ENCODE measurements around the gene SLC25A39.
"Not testable (repeated sequence)": the region's sequence is repeated elsewhere in the genome, so short reads cannot be mapped to it uniquely, and the experiment has no call there.

The SLC25A39 gene, protein sequence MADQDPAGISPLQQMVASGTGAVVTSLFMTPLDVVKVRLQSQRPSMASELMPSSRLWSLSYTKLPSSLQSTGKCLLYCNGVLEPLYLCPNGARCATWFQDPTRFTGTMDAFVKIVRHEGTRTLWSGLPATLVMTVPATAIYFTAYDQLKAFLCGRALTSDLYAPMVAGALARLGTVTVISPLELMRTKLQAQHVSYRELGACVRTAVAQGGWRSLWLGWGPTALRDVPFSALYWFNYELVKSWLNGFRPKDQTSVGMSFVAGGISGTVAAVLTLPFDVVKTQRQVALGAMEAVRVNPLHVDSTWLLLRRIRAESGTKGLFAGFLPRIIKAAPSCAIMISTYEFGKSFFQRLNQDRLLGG

DNA sequence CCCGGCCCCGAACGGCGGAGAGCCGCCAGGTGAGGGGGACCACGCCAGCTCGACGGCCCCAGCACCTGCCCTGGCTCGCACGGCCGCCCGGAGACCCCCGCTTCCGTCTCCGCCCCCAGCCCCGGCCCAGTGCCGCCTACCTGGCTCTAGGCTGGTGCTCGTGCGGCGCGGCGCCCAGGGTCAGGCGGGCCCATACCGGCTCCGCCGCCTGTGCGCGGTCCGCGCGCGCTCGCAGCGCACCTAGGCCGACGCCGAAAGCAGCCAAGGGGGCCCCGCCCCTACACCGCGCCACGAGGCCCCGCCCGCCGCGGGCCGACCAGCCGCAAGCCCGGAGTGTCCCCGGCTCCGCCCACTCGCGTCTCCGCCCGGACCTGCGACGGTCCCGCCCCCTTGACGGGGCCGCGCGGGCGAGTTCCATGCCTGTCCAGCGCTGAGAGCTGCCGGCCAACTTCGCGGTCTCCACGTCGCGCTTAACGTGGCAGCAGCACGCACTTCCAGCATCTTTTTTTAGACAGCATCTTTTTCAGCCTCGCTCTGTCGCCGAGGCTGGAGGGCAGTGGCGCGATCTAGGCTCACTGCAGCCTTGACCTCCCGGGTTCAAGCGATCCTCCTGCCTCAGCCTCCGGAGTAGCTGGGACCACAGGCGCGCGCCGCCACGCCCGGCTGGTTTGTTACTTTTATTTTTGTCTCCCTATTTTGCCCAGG lies at the start of gene SLC25A39:
Gene SLC25A39 (minus strand): TSS at position 253 of the 705 bp plus-strand sequence. CDS start 1,261 bp downstream, outside the sequence.
- DNase-seq: peak; percentile 60 to 80

DNA sequence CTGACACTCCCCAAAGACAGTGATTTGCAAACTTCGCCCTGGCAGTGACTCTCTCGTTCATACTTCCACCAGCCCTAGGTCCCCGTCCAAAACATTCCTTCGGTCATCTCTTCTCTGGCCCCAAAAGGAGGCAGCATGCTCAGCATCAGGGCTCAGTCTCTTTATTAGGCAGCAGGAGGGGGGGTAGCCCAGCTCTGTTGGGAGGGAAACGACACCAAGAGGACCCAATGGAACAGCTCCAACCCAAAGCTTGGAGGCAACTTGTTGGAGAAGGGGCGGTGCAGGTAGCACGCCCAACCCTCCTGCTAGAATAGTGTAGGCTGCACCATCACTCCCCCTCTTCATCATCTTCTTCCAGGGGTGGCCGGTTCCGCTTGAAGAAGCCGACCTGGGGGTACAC lies 47.4 kb upstream of the SLC25A39 start:
- no peak for DNase-seq

DNA sequence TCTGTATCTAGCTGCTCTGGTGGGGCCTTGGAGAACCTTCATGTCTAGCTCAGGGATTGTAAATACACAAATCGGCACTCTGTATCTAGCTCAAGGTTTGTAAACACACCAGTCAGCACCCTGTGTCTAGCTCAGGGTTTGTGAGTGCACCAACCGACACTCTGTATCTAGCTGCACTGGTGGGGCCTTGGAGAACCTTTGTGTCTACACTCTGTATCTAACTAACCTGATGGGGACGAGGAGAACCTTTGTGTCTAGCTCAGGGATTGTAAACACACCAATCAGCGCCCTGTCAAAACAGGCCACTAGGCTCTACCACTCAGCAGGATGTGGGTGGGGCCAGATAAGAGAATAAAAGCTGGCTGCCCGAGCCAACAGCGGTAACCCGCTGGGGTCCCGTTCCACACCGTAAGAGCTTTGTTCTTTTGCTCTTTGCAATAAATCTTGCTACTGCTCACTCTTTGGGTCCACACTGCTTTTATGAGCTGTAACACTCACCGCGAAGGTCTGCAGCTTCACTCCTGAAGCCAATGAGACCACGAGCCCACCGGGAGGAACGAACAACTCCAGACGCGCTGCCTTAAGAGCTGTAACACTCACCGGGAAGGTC lies 44.9 kb upstream of the SLC25A39 start:
- DNase-seq: not testable (repeated sequence)

DNA sequence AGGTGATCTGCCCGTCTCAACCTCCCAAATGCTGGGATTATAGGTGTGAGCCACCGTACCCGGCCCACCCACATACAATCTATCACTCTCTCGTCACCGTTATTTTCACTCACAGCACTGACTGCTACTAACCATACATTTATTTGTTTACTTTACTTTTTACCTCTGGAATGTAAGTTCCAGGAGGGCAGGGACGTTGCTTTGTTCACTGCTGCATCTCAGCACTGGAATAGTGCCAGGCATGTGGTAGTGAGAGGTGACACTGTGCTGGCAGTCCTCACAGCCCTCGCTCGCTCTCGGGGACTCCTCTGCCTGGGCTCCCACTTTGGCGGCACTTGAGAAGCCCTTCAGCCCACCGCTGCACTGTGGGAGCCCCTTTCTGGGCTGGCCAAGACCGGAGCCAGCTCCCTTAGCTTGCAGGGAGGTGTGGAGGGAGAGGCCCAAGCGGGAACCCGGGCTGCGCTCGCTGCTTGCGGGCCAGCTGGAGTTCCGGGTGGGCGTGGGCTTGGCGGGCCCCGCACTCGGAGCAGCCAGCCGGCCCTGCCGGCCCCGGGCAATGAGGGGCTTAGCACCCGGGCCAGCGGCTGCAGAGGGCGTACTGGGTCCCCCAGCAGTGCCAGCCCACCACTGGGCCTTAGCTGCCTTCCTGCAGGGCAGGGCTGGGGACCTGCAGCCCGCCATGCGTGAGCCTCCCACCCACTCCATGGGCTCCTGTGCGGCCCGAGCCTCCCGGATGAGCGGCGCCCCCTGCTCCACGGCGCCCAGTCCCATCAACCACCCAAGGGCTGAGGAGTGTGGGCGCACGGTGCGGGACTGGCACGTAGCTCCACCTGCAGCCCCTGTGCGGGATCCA lies 44.0 kb upstream of the SLC25A39 start:
- not testable (repeated sequence) for DNase-seq

DNA sequence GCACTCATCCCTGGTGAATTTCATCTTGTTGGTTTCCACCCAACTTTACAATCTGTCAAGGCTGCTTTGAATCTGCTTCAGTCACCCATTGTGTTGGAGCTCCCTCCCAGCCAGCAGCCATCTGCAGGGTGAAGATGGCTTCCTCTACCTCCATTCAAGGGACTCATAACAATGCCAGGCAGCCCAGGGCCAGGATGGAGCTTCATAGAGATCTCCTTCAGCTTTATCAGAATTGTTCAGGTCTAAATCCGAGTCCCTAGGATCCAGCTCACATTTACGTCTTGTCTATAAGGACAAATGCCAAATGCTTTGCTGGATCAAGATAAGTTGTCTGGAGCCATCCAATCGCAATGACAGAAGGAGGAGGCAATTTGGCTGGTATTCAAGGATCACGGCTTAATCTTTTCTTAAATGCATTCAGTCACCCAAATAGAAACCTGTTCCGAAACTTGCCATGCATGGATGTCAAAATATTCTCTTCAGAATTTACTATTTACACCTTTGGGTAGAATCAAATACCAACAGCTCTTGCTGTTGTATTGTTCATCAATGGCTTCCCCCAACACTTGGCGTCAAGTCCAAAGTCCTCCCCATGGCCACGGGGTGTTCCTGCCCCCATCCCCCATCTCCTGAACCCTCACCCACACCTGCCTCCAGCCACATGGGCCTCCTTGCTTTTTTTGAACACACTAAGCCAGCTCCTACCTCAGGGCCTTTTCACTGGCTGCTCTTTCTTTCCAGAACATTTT lies 42.8 kb upstream of the SLC25A39 start:
- no peak for DNase-seq

DNA sequence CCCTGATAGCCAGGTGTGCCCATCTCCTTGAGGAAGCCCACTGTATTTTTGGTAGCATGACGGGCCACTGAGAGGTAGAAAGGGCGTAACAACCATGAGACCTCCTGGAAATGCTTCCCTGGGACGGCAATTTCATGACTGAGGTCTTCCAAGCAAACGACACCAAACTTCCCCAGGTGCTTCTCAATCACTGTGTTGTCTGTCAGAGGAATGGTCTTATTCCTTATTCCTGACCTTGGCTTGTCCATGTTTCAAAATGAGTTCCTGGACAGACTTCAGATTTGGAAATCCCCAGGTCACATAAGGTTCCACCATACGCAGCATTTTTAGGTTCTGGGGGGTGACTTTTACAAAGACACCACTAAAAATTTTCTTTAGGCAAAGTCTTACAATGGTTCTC lies 40.4 kb upstream of the SLC25A39 start:
- not testable (repeated sequence) for DNase-seq

DNA sequence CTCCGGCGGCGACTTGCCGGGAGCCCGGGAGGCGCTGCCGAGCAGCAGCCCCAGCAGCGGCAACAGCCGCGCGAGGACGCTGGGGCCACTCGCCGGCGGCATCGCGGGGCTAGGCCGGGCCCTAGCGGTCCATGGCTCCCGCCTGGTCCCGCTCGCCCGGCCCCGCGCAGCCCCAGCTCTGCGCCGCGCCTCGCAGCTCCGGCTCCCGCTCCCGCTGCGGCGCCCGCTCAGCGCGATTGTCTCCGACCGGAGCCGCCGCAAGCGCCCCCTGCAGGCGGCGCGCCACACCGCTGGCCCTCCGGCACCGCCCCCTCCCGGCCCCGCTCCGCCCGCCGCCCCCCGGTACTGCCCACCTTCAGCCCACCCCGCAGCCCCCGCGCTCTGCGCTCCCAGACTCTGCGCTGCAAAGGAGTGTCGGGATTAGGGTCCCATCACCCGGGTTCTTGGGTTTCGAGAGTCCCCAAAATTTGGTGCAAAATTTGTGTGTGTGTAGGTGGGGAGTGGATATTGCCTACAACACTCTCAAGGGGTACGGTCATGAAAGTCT lies 39.1 kb upstream of the SLC25A39 start, which contains the start of gene FAM171A2:
Gene FAM171A2 (minus strand): TSS at position 241 of the 547 bp plus-strand sequence. CDS start 139 bp downstream, at position 102.
- peak; percentile 4 to 28 for DNase-seq

DNA sequence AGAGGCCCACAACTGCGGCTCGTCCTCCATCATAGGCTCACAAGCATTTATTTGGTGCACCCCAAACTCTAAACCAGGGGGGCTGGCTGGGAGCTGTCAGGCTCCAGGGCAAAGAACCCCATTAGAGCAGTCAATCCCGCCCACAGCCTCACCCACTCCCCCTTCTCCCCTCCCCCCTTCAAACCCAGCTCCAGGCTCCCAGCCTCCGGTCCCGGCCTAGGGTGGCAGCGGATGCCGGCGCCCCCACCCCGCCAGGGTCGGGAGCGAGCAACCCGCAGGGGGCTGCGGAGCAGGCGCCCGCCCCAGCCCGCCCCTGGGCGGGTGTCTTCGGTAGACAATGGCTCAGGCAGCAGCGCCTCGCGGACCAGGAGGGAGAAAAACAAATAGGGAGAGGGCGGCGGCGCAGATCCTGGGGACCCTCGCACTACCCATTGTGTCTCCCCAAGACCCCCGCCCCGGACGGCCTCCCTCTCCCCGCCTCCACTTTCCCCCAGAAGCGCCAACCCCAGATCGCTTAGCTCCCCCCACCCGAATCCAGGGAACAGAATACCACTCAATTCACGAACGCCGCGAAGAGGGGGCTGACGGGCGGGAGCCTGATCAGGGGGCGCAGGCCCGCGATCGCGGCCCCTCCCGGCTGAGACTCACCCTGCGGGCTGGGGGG lies 38.5 kb upstream of the SLC25A39 start:
- no peak for DNase-seq

DNA sequence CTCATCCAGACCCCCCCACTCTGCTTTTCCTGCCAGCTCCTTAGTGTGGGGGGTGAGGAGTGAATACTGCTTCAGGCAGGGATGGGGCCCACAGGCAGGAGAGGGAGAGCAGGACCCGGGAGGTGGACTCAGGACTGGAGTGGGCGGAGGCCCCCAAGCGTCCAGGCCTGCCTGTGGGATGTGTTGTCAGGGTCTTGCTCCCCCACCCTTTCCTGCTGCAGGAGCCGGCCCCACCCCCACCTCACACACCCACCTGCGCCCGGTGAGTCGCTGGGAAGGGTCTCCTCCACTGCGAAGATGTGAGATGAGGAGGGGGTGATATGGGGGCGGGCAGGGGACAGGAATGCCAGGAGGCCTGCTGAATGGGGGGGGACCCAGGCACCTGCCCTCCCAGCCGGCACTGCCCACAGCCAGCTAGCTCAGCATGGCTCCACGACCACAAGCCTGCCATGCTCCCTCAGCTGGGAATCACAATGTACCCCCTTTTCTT lies 37.9 kb upstream of the SLC25A39 start:
- DNase-seq: no peak

DNA sequence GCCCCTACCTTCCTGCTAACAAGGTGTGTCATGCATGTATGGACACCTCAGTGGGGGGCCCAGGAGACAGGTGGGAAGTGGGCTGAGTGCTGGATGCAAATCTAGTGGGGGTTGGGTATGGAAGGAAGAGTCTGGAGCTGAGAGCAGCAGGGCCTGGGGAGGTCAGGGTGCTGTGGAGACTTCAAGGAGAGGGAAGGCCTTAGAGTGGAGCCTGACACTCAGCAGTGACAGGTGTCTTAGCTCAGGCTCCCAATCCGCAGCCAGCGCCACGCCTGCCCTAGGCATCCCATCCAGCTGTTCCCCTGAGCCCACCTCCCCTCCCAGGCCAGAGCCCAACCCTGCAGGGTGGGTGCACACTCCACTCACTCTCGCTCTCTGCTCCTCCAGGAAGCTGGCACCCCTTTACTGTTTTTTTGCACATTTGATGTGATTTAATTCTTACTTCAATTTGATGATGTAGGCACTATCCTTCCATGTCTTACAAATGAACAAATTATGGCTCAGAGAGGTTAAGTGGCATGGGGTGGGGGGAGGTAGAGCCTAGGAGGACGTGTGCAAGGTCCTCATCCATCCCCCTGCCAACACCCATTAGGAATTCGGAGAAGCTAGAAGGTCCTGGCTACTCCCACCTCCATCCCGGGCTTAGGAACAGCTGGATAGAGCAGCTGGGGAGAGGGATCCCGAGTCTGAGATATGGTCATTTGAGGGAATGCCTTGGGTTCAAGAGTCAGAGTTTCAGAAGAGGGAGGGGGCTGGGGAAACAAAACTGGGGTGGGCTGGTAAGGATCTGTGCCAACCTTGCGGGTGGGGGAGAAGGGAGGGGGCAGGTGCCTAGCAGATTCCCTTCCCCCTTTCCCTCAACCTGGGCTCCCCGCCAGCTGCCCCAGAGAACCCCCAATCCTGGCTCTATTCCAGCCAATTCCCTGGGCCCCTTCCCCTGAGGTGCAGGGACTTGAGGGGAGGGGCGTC lies 37.0 kb upstream of the SLC25A39 start:
- no peak for DNase-seq

DNA sequence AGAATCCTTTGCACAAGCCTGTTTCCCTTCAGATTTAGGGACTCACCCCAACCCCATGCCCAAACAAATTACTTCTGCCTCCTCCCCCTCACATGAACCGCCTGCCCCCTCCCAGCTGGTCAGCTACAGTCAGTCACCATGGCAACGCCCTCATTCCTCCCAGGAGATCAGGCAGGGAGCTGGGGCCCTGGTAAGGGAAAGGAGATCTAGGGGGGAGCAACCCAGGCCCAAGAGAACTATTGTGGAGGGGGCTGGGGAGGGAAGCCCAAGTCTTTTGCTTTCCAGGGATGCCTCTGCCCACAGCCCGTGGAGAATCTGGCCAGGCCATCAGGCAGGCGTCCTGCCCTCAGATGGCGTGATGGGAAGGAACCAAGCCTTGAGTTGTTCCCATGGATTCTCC lies 36.2 kb upstream of the SLC25A39 start:
- no peak for DNase-seq

DNA sequence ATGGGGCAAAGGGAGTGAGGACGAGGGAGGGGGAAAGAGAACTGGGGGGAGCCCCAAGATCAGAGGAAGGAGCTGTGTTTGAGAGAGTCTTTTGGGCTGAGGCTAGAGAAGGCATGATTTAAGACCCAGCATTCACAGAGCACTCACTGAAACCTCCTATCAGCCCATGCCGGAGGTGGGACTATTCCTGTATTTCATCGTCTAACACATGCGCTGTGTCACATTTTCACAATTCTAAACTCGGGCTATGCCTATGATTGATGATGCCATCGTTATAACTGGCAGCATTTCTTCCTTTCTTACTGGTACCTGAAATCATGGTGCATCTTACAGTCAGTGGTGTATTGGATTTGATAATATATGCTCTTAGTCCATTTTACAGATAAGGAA lies 35.5 kb upstream of the SLC25A39 start:
- no peak for DNase-seq

DNA sequence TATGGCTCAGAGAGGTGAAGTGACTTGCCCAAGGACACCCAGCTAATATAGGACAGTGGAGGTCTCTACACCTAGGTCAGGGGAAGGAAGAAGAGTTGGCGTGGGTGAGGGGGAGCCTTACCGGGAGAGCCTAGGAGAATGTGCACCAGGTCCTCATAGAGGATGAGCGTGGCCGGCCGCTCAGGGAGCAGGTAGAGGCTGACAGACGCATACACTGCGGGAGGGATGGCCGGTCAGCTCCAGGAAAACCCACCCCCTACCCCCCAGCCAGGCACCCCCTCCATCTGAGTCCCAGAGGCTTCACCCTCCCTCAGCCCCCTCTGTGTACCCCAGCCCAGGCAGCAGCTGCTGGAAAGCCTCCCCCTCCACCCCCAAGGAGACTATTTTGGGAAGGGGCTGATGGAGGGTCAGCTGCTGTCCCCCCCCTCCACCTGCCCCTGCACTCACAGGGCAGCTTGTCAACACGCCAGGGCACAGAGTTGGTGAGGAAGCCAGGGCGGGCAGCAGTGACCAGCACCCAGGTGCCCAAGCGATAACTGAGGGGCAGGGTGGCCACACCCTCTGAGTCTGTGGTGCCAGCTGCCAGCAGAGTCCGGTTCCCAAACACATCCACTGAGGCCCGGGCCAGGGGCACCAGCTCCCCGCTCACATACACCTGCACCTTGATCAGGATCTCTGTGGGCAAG lies 35.0 kb upstream of the SLC25A39 start:
- DNase-seq: no peak

DNA sequence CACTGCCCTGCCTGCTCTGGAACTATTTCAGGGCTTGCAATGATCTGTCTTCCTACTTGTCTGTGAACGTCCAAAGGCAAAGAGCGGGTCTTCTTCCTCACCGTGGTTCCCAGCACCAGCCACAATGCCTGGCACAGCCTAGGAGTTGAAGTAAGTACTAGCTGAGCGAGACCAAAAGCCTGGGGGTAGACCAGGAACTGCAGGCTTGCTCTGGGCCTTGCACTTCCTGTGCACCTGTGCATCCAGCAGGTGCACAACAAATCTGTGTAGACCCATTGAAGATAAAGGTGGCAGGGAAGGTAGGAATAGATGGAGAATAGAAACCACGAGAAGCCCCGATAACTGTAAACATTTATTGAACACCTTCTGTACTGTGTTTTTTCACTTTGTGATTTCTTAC lies 34.4 kb upstream of the SLC25A39 start:
- no peak for DNase-seq

DNA sequence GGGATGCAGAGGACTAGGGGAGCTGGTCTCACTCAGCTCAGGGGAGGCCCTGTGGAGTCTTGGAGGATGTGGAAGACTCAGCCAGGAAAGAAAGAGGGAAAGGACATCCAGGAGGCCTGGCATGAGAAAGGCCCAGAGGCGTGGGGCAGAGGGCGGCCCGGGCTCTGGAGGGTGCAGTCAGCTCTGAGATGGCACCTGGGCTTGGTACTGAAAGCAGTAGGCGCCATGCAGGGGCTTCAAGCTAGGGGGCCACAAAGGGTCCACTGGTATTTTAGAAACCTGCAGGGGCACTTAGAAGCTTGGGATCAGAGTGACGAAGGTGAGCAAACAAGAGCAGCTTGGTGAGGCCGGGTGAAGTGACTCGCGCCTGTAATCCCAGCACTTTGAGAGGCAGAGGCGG lies 33.4 kb upstream of the SLC25A39 start:
- no peak for DNase-seq

DNA sequence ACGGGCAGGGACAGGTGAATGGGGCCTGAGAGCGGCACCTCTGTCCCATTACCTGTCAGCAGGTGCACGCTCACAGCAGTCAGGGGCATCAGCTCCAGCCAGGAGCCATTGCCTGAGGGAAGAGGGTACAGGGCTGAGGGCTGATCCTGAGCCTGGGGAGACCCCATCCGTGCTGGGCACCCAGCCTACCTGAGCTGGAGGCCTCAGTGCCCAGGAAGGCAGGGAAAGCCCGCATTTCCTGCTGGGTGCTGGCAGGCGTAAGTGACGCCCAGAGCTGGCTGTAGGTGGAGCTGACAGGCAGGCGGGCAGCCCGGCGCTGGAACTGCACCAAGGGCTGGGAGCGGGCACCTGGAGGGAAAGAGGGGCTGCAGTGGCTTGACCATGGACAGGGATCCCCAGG lies 31.6 kb upstream of the SLC25A39 start:
- DNase-seq: no peak

DNA sequence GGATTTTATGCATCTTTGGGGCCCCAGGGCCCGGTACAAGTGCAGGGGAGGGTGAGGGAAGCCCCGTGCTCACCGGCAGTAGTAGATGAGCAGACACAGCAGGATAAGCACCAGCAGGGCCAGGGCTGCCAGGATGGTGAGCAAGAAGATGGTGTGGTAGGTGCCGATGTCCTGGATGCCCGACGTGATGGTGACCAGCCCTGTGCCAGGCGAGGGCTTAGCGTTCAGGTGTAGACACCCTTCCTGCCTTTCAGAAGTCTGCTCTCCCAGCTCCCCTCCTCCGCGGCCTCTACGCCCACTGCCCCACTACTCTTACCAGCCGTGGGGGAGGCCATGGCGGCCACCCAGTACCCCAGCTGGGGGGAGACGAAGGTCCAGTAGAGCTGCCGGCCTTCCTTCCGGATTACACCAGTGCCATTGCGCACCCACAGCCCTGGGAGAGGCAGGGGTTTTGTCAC lies 31.0 kb upstream of the SLC25A39 start:
- no peak for DNase-seq

DNA sequence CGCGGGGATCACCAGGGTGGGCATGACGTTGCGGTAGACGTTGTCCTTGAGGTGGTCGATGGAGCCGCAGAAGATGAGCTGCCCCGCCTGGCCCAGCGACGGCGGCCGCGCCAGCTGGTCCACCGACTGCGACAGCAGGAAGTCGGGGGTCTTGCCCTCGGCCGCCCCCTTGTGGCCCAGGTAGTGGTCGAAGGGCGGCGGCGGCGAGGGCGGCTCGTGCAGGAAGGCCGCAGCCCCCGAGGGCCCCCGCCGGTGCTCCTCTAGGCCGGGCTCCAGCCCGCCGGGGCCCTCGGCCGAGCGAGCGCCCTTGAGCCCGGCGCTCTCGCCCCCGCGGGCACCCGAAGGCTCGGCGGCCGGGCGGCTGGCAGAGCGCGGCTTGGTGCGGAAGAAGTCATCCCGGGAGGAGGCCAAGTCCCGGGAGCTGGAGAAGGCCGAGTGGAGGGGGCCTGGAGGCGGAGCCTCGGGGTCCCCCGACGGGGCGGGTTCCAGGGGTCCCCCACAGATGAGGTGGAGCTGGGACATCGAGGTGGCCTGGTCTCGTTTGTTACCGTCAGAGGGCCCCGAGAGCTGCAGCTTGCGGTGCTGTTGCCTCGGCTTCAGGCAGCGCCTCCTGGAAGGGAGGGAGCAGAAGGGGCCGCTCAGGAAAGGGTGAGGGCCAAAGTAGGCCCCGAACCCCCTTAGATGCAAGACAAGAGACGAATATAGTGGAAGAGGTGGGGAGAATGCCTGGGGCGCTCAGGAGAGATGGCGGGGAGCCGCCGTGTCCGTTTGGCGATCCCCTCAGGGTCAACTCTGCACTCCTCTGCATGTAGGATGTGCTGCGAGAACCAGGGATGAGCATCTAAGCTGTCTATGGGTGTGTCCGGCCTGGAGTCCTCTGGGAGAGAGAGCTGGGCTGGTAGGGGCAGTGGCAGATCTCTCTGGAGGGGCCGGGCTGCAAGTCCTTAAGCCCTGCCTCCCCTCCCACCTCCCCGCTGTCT lies 30.2 kb upstream of the SLC25A39 start:
- DNase-seq: no peak

Data from bone marrow (tissue), 2 donors.